ENCODE measurements around the gene ANKS1B. TPM values are rescaled to one million over a fixed set of nuclear protein-coding genes. Genes with fewer than 3 reads are reported as not detected.

ANKS1B gene
- total RNA-seq, 1 experiment from 2014 or later = 0.61 TPM

DNA sequence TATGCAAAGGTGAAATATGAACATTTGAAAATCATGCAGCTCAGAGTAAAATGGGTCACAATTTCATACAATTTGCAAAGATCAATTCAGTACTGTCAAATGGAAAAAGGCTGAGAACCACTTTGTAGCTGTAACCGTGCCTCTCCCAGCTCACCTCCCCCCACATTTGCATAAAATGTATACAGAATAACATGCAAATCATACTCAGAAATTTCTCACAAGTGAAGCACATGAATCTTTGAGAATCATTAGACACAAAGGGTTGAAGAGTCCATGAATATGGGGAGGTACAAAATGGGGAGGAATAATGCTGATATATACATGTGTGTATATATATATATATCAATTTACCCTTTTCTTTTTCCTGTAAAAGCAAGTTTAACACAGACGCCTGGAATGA is 1177.5 kb downstream of the ANKS1B start:
- Histone ChIP-seq H3K27me3 (replicated peaks; ENCODE audit: control insufficient read depth, insufficient read depth, low read length) (no peaks in the 10 kb centered on the region; the same call in 1 of the 2 replicates), H3K4me1 (peaks cover 12% of the 10 kb centered on the region; the same call in 1 of the 2 replicates), H3K4me3 (ENCODE audit: low read depth, low read length) (no peak overlapping the region), H3K9me3 (no peaks in the 10 kb centered on the region), H3K36me3 (ENCODE audit: control insufficient read depth, insufficient read depth, low read length) (no peaks in the 10 kb centered on the region)
- no TSS peak for BruUV-seq (replicated peaks)
- ChIA-PET POLR2A (no interaction called here), CTCF (no interaction called here)
- Mint-ChIP-seq H3K9me3 (ENCODE audit: unreplicated experiment) (no peaks in the 10 kb centered on the region), H3K27ac (ENCODE audit: unreplicated experiment) (no peak overlapping the region), H3K36me3 (ENCODE audit: insufficient read depth, unreplicated experiment) (no peaks in the 10 kb centered on the region), H3K4me1 (ENCODE audit: low read depth, unreplicated experiment) (peaks cover 18% of the 10 kb centered on the region), H3K27me3 (ENCODE audit: insufficient read depth, unreplicated experiment) (peaks cover 7% of the 10 kb centered on the region), H3K4me3 (ENCODE audit: unreplicated experiment) (no peak overlapping the region)
- TF ChIP-seq, protein P1, sequence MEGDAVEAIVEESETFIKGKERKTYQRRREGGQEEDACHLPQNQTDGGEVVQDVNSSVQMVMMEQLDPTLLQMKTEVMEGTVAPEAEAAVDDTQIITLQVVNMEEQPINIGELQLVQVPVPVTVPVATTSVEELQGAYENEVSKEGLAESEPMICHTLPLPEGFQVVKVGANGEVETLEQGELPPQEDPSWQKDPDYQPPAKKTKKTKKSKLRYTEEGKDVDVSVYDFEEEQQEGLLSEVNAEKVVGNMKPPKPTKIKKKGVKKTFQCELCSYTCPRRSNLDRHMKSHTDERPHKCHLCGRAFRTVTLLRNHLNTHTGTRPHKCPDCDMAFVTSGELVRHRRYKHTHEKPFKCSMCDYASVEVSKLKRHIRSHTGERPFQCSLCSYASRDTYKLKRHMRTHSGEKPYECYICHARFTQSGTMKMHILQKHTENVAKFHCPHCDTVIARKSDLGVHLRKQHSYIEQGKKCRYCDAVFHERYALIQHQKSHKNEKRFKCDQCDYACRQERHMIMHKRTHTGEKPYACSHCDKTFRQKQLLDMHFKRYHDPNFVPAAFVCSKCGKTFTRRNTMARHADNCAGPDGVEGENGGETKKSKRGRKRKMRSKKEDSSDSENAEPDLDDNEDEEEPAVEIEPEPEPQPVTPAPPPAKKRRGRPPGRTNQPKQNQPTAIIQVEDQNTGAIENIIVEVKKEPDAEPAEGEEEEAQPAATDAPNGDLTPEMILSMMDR (IDR thresholded peaks at IDR 0.05; ENCODE audit: insufficient read depth in 1 of 2, low read depth in 1 of 2, low read length in 1 of 2, severe bottlenecking in 1 of 2, unreplicated experiment in 1 of 2) = no peak
- DNase-seq = no peak
- intact Hi-C loops (cut with micrococcal nuclease; ENCODE audit: unreplicated experiment) = no loop called here

DNA sequence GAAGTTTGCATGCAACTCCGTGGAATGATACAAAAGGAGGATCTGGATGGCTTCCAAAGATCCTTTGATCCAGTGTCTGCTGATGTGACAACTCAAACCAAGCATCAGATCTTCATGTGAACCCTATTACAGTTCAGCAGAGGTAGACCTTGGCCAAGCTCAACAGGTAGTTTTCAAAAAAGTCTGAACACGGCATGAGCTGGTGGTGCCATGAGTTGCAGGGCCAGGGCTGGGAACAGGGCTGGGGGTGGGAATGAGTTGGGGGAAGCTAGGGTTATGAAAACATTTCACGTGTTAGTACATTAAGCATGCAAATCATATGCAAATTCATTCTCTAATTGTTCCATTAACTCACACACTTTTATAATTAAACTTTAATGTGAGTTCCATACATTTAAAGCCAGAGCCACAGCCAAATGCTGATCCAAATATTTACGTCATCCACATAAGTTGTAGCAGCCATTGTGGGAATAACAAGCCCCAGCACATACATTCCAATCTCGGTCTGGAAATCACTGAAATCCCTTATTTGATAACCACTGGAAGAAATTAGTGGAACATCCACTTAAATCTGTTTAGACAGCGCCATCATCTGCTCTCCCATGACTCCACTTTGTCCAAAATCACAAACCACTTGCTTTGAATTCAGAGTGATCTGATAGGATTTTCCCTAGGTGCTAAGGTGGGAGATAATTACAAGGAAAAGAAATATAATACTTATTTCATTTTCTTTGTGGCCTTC is 1181.1 kb downstream of the ANKS1B start:
- Histone ChIP-seq H3K4me3 (ENCODE audit: low read depth, low read length) (no peak overlapping the region), H3K27me3 (replicated peaks; ENCODE audit: control insufficient read depth, insufficient read depth, low read length) (no peaks in the 10 kb centered on the region), H3K36me3 (ENCODE audit: control insufficient read depth, insufficient read depth, low read length) (no peaks in the 10 kb centered on the region), H3K9me3 (no peaks in the 10 kb centered on the region), H3K4me1 (peaks cover 12% of the 10 kb centered on the region; the same call in 1 of the 2 replicates)
- no TSS peak for BruUV-seq (replicated peaks)
- H3K4me1 Mint-ChIP-seq (ENCODE audit: low read depth, unreplicated experiment) = peaks cover 10% of the 10 kb centered on the region
- ChIA-PET POLR2A (no interaction called here), CTCF (no interaction called here)
- intact Hi-C loops (cut with micrococcal nuclease; ENCODE audit: unreplicated experiment) = no loop called here
- no peaks in the 10 kb centered on the region for H3K36me3 Mint-ChIP-seq (ENCODE audit: insufficient read depth, unreplicated experiment)
- H3K27me3 Mint-ChIP-seq (ENCODE audit: insufficient read depth, unreplicated experiment) = peaks cover 10% of the 10 kb centered on the region
- no peak overlapping the region for H3K27ac Mint-ChIP-seq (ENCODE audit: unreplicated experiment)
- TF ChIP-seq, protein P1 (IDR thresholded peaks at IDR 0.05; ENCODE audit: insufficient read depth in 1 of 2, low read depth in 1 of 2, low read length in 1 of 2, severe bottlenecking in 1 of 2, unreplicated experiment in 1 of 2) = no peak
- H3K9me3 Mint-ChIP-seq (ENCODE audit: unreplicated experiment) = no peaks in the 10 kb centered on the region
- no peak for DNase-seq
- no peak overlapping the region for H3K4me3 Mint-ChIP-seq (ENCODE audit: unreplicated experiment)

DNA sequence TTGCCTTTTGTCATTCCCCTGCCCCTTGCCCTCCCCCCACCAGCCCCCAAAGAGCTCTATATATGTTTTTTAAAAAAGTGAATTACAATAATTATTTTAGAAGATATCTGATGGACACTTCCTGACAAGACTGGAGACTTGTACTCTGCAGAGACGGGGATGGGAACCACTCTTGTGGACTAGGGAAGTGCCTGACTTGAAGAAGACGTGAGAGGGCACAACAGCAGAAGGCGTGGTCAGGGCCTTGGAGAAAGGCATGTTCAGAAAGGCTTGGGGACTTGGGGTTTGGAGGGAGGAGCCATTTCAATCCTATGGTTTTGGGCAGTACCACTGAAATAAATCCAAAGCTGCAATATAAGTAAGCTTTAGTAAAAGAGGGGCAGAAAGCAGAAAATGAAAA is 1184.9 kb downstream of the ANKS1B start:
- no TSS peak for BruUV-seq (replicated peaks)
- Histone ChIP-seq H3K27me3 (replicated peaks; ENCODE audit: control insufficient read depth, insufficient read depth, low read length) (no peaks in the 10 kb centered on the region), H3K9me3 (no peaks in the 10 kb centered on the region), H3K4me3 (ENCODE audit: low read depth, low read length) (no peak overlapping the region), H3K36me3 (ENCODE audit: control insufficient read depth, insufficient read depth, low read length) (no peaks in the 10 kb centered on the region), H3K4me1 (no peaks in the 10 kb centered on the region)
- ChIA-PET CTCF (interaction anchor here (0.6 to 1.2 kb wide), 4 partner anchors 80 to 206 kb away, joined by 4 to 6 read pairs (median 4); partner anchors contain the start of gene SLC25A3), POLR2A (no interaction called here)
- Mint-ChIP-seq H3K36me3 (ENCODE audit: insufficient read depth, unreplicated experiment) (no peaks in the 10 kb centered on the region), H3K4me3 (ENCODE audit: unreplicated experiment) (no peak overlapping the region), H3K27ac (ENCODE audit: unreplicated experiment) (no peak overlapping the region), H3K4me1 (ENCODE audit: low read depth, unreplicated experiment) (no peaks in the 10 kb centered on the region), H3K9me3 (ENCODE audit: unreplicated experiment) (no peaks in the 10 kb centered on the region), H3K27me3 (ENCODE audit: insufficient read depth, unreplicated experiment) (peaks cover 13% of the 10 kb centered on the region)
- intact Hi-C loops (cut with micrococcal nuclease; ENCODE audit: unreplicated experiment) = loop anchor here (1.0 kb wide), 2 partner anchors 74 to 101 kb away; no protein-coding TSS in a partner anchor
- TF ChIP-seq, protein P1 (IDR thresholded peaks at IDR 0.05; ENCODE audit: insufficient read depth in 1 of 2, low read depth in 1 of 2, low read length in 1 of 2, severe bottlenecking in 1 of 2, unreplicated experiment in 1 of 2) = no peak
- DNase-seq = no peak

All from Caco-2 (cell line).